ENCODE results near the gene SNX8.
"Not testable (repeated sequence)": the region's sequence is repeated elsewhere in the genome, so short reads cannot be mapped to it uniquely, and the experiment has no call there.

Gene SNX8

GRCh38 chr7:2326951-2327350 is 12.7 kb upstream of the SNX8 start:
- DNase-seq, result no peak

GRCh38 chr7:2325162-2325561 is 10.9 kb upstream of the SNX8 start:
- DNase-seq, result no peak

GRCh38 chr7:2321020-2321419 is 6.8 kb upstream of the SNX8 start:
- DNase-seq, result no peak

- DNase-seq, result no peak
Measured at GRCh38 chr7:2317556-2318293, 3.5 kb upstream of the SNX8 start.

GRCh38 chr7:2316578-2316977 is 2.3 kb upstream of the SNX8 start:
- no peak for DNase-seq

- no peak for DNase-seq
Measured at GRCh38 chr7:2315787-2316186, 1.5 kb upstream of the SNX8 start.

- DNase-seq, result not testable (repeated sequence)
Measured at GRCh38 chr7:2314956-2315530, 802 bp upstream of the SNX8 start.

GRCh38 chr7:2313450-2314208 is 612 bp downstream of the SNX8 start:
- DNase-seq, result no peak

GRCh38 chr7:2312267-2312929 is 1.8 kb downstream of the SNX8 start:
- no peak for DNase-seq

GRCh38 chr7:2309889-2310331 is 4.3 kb downstream of the SNX8 start:
- no peak for DNase-seq

GRCh38 chr7:2307690-2308107 is 6.5 kb downstream of the SNX8 start:
- no peak for DNase-seq

- no peak for DNase-seq
Measured at GRCh38 chr7:2306688-2307087, 7.6 kb downstream of the SNX8 start.

GRCh38 chr7:2305258-2305657 is 9.0 kb downstream of the SNX8 start:
- DNase-seq, result not testable (repeated sequence)

GRCh38 chr7:2303520-2303919 is 10.7 kb downstream of the SNX8 start:
- DNase-seq, result not testable (repeated sequence)

- not testable (repeated sequence) for DNase-seq
Measured at GRCh38 chr7:2302743-2303397, 11.4 kb downstream of the SNX8 start.

GRCh38 chr7:2301511-2301863 is 12.8 kb downstream of the SNX8 start:
- DNase-seq, result no peak

- DNase-seq, result no peak
Measured at GRCh38 chr7:2299870-2300512, 14.2 kb downstream of the SNX8 start.

- DNase-seq, result no peak
Measured at GRCh38 chr7:2299131-2299829, 15.0 kb downstream of the SNX8 start.

GRCh38 chr7:2296832-2297231 is 17.4 kb downstream of the SNX8 start:
- DNase-seq, result no peak

GRCh38 chr7:2295936-2296620 is 18.2 kb downstream of the SNX8 start:
- DNase-seq, result no peak

GRCh38 chr7:2290877-2291276 is 23.4 kb downstream of the SNX8 start:
- DNase-seq, result no peak

All from NCI-H1436 treated with DMSO at 0.1 percent for 48 hours (cell line).